ENCODE measurements around the gene BMPR2. TPM values are rescaled to one million over a fixed set of nuclear protein-coding genes. Genes with fewer than 3 reads are reported as not detected.

The BMPR2 gene
- total RNA-seq, 4 donors from 2014 or later, result 56.1 to 112 (median 66.6) TPM

- no peak for TF ChIP-seq CTCF (IDR thresholded peaks at IDR 0.05; ENCODE audit: low read depth)
Observed at GRCh38 chr2:202375033-202375608, 1.0 kb upstream of the BMPR2 start.

GRCh38 chr2:202376460-202377206 is 506 bp downstream of the BMPR2 start:
- no peak for TF ChIP-seq CTCF (IDR thresholded peaks at IDR 0.05; ENCODE audit: low read depth)

GRCh38 chr2:202377207-202377761 is 1.2 kb downstream of the BMPR2 start:
- TF ChIP-seq CTCF (IDR thresholded peaks at IDR 0.05; ENCODE audit: low read depth), result no peak

GRCh38 chr2:202378001-202378400 is 1.9 kb downstream of the BMPR2 start:
- TF ChIP-seq CTCF (IDR thresholded peaks at IDR 0.05; ENCODE audit: low read depth), result no peak

- TF ChIP-seq CTCF (IDR thresholded peaks at IDR 0.05; ENCODE audit: low read depth), result no peak
Observed at GRCh38 chr2:202378662-202379358, 2.7 kb downstream of the BMPR2 start.

- no peak for TF ChIP-seq CTCF (IDR thresholded peaks at IDR 0.05; ENCODE audit: low read depth)
Observed at GRCh38 chr2:202382684-202383083, 6.6 kb downstream of the BMPR2 start.

Measured in subcutaneous adipose tissue (tissue), 4 donors.